A549 (cell line): ENCODE results near the gene SH3RF2. TPM values are rescaled to one million over a fixed set of nuclear protein-coding genes. Genes with fewer than 3 reads are reported as not detected.
A peak's percentile ranks its signal among the peaks of the same experiment; 100 is the strongest.

Experiments
- ATAC-seq, 2 experiments: fragments of 200-7000 bp in 1 of 2; fragments of >200 bp in 1 of 2; cut with Nextera tagmentation in 1 of 2; cut with Tn5 transposase in 1 of 2; 3 replicates each; pipeline versions ENCODE4 v1.8.0 to v1.9.1; 2018 to 2020; ENCODE audit warnings: mild to moderate bottlenecking in 1 of 2, moderate library complexity in 1 of 2
- CTCF ChIA-PET: fragments of 300-600 bp; sonication (Branson Sonifier 250); formaldehyde crosslinking; extraction: SDS; loops from one replicate; lab custom pipeline; 2021; ENCODE audit warnings: antibody characterized with exemption, inconsistent platforms; lab: Yijun Ruan, JAX
- POLR2A ChIA-PET: fragments of 350-600 bp; formaldehyde crosslinking; extraction: SDS; loops from one replicate; lab custom pipeline; 2021; ENCODE audit warnings: antibody characterized with exemption, inconsistent platforms; lab: Yijun Ruan, JAX
- DNase-seq, 2 experiments: peaks; one replicate each; pipeline versions ENCODE4 v3.0.0 to v3.0.0-alpha.2; 2011 to 2016; ENCODE audit warnings: low read depth in 1 of 2, low spot score in 1 of 2
- FAIRE-seq: peaks from 2 replicates; lab custom pipeline; 2011; peaks lifted over from hg19 to GRCh38; lab: Jason Lieb, UNC
- H3K27ac ChIP-seq, 2 experiments: fragments of >200 bp; sonication (Bioruptor Twin); formaldehyde crosslinking; 3 replicates each; pipeline ENCODE4 v1.5.1; 2016 to 2017
- H3K4me1 ChIP-seq: fragments of >200 bp; sonication (Bioruptor Twin); formaldehyde crosslinking; 3 replicates; pipeline ENCODE4 v1.6.1; 2016
- H3K4me2 ChIP-seq: fragments of >200 bp; sonication (Bioruptor Twin); formaldehyde crosslinking; 3 replicates; pipeline ENCODE4 v1.6.1; 2016
- H3K4me3 ChIP-seq: fragments of >200 bp; sonication (Bioruptor Twin); formaldehyde crosslinking; 3 replicates; pipeline ENCODE4 v1.5.1; 2016
- H3K9me3 ChIP-seq: fragments of >200 bp; sonication (Bioruptor Twin); formaldehyde crosslinking; 3 replicates; pipeline ENCODE4 v1.6.1; 2016
- BHLHE40 ChIP-seq: IDR thresholded peaks from 2 replicates; pipeline ENCODE4 v1.6.1; 2012; ENCODE audit warnings: low read depth, low read length, inconsistent platforms
- CEBPB ChIP-seq, 2 experiments: fragments of >200 bp in 1 of 2; sonication (Bioruptor Twin) in 1 of 2; formaldehyde crosslinking in 1 of 2; IDR thresholded peaks; 2 replicates each; pipeline ENCODE4 v1.6.1; 2012 to 2016
- CHD4 ChIP-seq: fragments of 200-600 bp; sonication (generic); IDR thresholded peaks from 2 replicates; pipeline ENCODE4 v1.6.1; 2016; ENCODE audit warnings: antibody characterized with exemption, mild to moderate bottlenecking, borderline replicate concordance
- E2F6 ChIP-seq: IDR thresholded peaks from 2 replicates; pipeline ENCODE4 v1.6.1; 2012; ENCODE audit warnings: low read depth, borderline replicate concordance
- FOSL2 ChIP-seq, 2 experiments: fragments of 450-650 bp in 1 of 2; fragments of >200 bp in 1 of 2; sonication (Bioruptor Twin) in 1 of 2; formaldehyde crosslinking; IDR thresholded peaks; 2 replicates each; pipeline versions ENCODE4 v1.5.0 to v1.6.1; 2016 to 2020; ENCODE audit warnings: mild to moderate bottlenecking in 1 of 2, moderate library complexity in 1 of 2
- HDAC2 ChIP-seq: fragments of 200-600 bp; sonication (generic); IDR thresholded peaks from 2 replicates; pipeline ENCODE4 v1.6.1; 2016
- JUN ChIP-seq, 2 experiments: fragments of >200 bp; sonication (Bioruptor Twin); formaldehyde crosslinking; IDR thresholded peaks; 2 replicates in 1 of 2; 3 replicates in 1 of 2; pipeline ENCODE4 v1.6.1; 2016 to 2017
- MAFK ChIP-seq: fragments of 450-650 bp; IDR thresholded peaks from 2 replicates; pipeline ENCODE4 v1.6.1; 2014; ENCODE audit not compliant: partially characterized antibody
- NFE2L2 ChIP-seq: fragments of 150-350 bp; conservative IDR thresholded peaks from 2 replicates; pipeline ENCODE4 v1.6.1; 2014; ENCODE audit warnings: low read length
- NR3C1 ChIP-seq: fragments of >200 bp; sonication (Bioruptor Twin); formaldehyde crosslinking; IDR thresholded peaks from 3 replicates; pipeline ENCODE4 v1.6.1; 2017
- POLR2A ChIP-seq: IDR thresholded peaks from 2 replicates; pipeline ENCODE4 v1.6.1; 2012; ENCODE audit warnings: mild to moderate bottlenecking, low read length
- RAD21 ChIP-seq, 2 experiments: fragments of >200 bp in 1 of 2; sonication (Bioruptor Twin) in 1 of 2; formaldehyde crosslinking in 1 of 2; IDR thresholded peaks in 1 of 2; conservative IDR thresholded peaks in 1 of 2; 2 replicates in 1 of 2; 3 replicates in 1 of 2; pipeline ENCODE4 v1.6.1; 2012 to 2018; ENCODE audit warnings: inconsistent platforms in 1 of 2
- RARB ChIP-seq: fragments of 250-450 bp; sonication (Bioruptor Pico); IDR thresholded peaks from 2 replicates; pipeline ENCODE4 v1.8.0; 2021; ENCODE audit warnings: mild to moderate bottlenecking, moderate library complexity
- TP53 ChIP-seq: fragments of 250-450 bp; sonication (Bioruptor Pico); IDR thresholded peaks from 2 replicates; pipeline ENCODE4 v1.5.0; 2021; ENCODE audit warnings: mild to moderate bottlenecking, moderate library complexity
- ZNF302 ChIP-seq: fragments of 250-450 bp; sonication (Bioruptor Pico); IDR thresholded peaks from 2 replicates; pipeline ENCODE4 v1.9.0; 2021; ENCODE audit warnings: inconsistent platforms, mild to moderate bottlenecking, moderate library complexity
- ZSCAN20 ChIP-seq: fragments of 250-450 bp; sonication (Bioruptor Pico); IDR thresholded peaks from 2 replicates; pipeline ENCODE4 v1.8.0; 2022; ENCODE audit warnings: mild to moderate bottlenecking, moderate library complexity
- WGBS: methylation state at CpG from one replicate; pipeline ENCODE4 v1.1.6; 2017; ENCODE audit errors: missing lambda C conversion rate; 5-methylcytosine and 5-hydroxymethylcytosine counted together
- polyA plus RNA-seq, 4 experiments: library from polyadenylated mRNA; depleted of rRNA in 3 of 4; stranded (reverse); fragments of >200 nt; fragmentation: RNase III in 1 of 4; extraction: RNeasy Plus Mini Kit Qiagen cat#74134 plus additional on column Dnase treatment in 1 of 4; gene quantifications; 2 replicates in 3 of 4; 3 replicates in 1 of 4; pipeline ENCODE4 v1.2.3, GENCODE V29; 2011 to 2017

SH3RF2 gene
- polyA plus RNA-seq, 2 of the 4 experiments (the other 2 are of a cell fraction), result 4.1 to 6.0 TPM

GRCh38 chr5:146042628-146043279 is 106.4 kb downstream of the SH3RF2 start:
- FAIRE-seq (no peak), ATAC-seq (peak in 1 of 2 experiments; percentile 59; a peak in 3 of 6 replicates)
- ChIA-PET CTCF (interaction anchor here (1.5 to 2.0 kb wide), 4 partner anchors 20 to 140 kb away, joined by 3 to 9 read pairs (median 6); no protein-coding TSS in a partner anchor), POLR2A (interaction anchor here (1.2 kb wide), 1 partner anchor 208 kb away, joined by 3 read pairs; the partner anchor contains the start of gene PRELID2)
- Histone ChIP-seq H3K4me1 (peaks cover 26% of the 10 kb centered on the region), H3K4me2 (peak overlapping the region; percentile 56), H3K4me3 (no peak overlapping the region)
- 50% methylated on average over 5 of the region's 5 CpGs for WGBS
- TF ChIP-seq JUN (IDR thresholded peaks at IDR 0.05), result no peak
- peak; percentile 26; the same call in 1 of the 2 replicates for TF ChIP-seq E2F6
- TF ChIP-seq FOSL2 (IDR thresholded peaks at IDR 0.05), result no peak
- peak; percentile 13; the same call in 1 of the 2 replicates for TF ChIP-seq FOSL2 (CRISPR knock-in tag; IDR thresholded peaks at IDR 0.05)
- TF ChIP-seq, all 56 proteins: peak for 2
- no peaks in the 10 kb centered on the region for H3K9me3 ChIP-seq
- peak overlapping the region; percentile 43 to 78; a peak in 3 of 6 replicates for H3K27ac ChIP-seq
- DNase-seq, result peak in 1 of 2 experiments; percentile 33

DNA sequence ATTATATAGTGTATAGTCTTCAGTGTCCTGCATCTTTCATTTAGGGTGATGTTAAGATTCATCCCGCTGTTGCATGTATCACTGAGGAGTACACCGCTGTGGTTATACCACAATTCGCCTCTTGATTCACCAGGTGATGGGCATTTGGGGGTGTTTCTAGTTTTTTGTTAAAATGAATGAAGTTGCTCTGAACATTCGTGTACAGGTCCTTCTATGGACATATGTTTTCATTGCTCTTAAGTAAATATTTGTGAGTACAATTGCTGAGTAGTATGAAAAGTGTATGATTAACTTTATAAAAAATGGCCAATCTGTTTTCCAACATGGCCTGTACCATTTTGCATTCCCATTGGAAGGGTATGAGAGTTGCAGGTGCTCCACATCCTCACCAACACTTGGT is 107.3 kb downstream of the SH3RF2 start:
- no peak overlapping the region for H3K4me2 ChIP-seq
- TF ChIP-seq BHLHE40, result no peak
- TF ChIP-seq NR3C1, result no peak
- TF ChIP-seq RAD21 (conservative IDR thresholded peaks at IDR 0.05 in 1 of 2, IDR thresholded peaks at IDR 0.05 in 1 of 2), result no peak
- no peak for TF ChIP-seq MAFK
- no peak for TF ChIP-seq NFE2L2
- no peak for TF ChIP-seq CEBPB (IDR thresholded peaks at IDR 0.05)
- POLR2A ChIA-PET, result no interaction called here
- DNase-seq (no peak), ATAC-seq (no peak), FAIRE-seq (no peak)
- H3K9me3 ChIP-seq, result no peaks in the 10 kb centered on the region
- no peak overlapping the region for H3K4me3 ChIP-seq
- no peak overlapping the region; a peak in 1 of 6 replicates for H3K27ac ChIP-seq
- H3K4me1 ChIP-seq, result peaks cover 26% of the 10 kb centered on the region
- CTCF ChIA-PET, result interaction anchor here (1.6 kb wide), 1 partner anchor 136 kb away, joined by 9 read pairs; no protein-coding TSS in a partner anchor
- WGBS, result 88% methylated on average over 4 of the region's 4 CpGs

DNA sequence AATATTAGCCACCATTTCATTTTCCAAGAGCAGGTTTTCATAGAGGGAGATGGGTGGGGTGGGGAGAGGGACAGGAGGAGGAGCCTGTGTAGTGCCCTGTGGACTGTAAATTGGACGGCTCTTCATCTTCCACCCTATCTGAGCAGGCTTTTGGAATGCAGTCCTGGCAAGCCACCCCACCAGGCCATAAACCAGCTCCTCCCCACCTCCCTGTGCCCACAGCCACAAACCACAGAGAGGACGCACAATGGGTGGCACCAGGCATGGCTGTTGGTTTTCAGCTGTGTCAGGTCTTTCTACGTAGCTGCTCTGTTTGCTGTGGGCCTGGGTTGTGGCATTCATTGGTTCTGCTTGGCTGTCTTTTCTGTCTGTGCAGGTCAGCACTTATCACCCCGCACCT is 111.0 kb downstream of the SH3RF2 start:
- POLR2A ChIA-PET, result no interaction called here
- FAIRE-seq, result no peak
- Histone ChIP-seq H3K27ac (no peak overlapping the region), H3K4me3 (no peak overlapping the region), H3K9me3 (no peaks in the 10 kb centered on the region), H3K4me1 (peaks cover 18% of the 10 kb centered on the region)
- no peak for ATAC-seq
- 98% methylated on average over 4 of the region's 4 CpGs for WGBS
- DNase-seq, result no peak
- CTCF ChIA-PET, result interaction anchor here (1.0 to 8.4 kb wide), 4 partner anchors 11 to 1843 kb away, joined by 3 to 81 read pairs (median 14); partner anchors contain the start of gene PRELID2
- TF ChIP-seq RARB (CRISPR knock-in tag), result no peak
- TF ChIP-seq HDAC2, result no peak
- TF ChIP-seq ZNF302 (CRISPR knock-in tag), result no peak
- TF ChIP-seq E2F6, result no peak
- TF ChIP-seq CHD4, result no peak
- TF ChIP-seq MAFK, result no peak
- TF ChIP-seq TP53 (CRISPR knock-in tag), result no peak
- TF ChIP-seq ZSCAN20 (CRISPR knock-in tag), result no peak
- TF ChIP-seq POLR2A, result no peak
- TF ChIP-seq, all 56 proteins: peak for 0
- H3K4me2 ChIP-seq, result no peak overlapping the region
